Stimulated activated effector memory CD8-positive, alpha-beta T cell treated with anti-CD3 and anti-CD28 coated beads, Interleukin-12 subunit alpha, Interleukin-12 subunit beta, amount 100 ng/mL, for 72 hours (primary cell): Measurements from ENCODE around the gene NDUFAF3.

ENCODE experiments used
- ATAC-seq: fragments of 150-1000 bp; cut with Tn5 transposase; 2 replicates; pipeline ENCODE4 v1.10.0; 2021
- DNase-seq, 2 donors: peaks; one replicate each; pipeline ENCODE4 v3.0.0; 2021 to 2022; ENCODE audit warnings: low spot score in 2 of 2
- H3K27ac Mint-ChIP-seq: one replicate; pipeline ENCODE4 v1.8.0; 2022; ENCODE audit warnings: mild to moderate bottlenecking, mixed read lengths
- H3K36me3 Mint-ChIP-seq: one replicate; pipeline ENCODE4 v1.8.0; 2022; ENCODE audit warnings: mild to moderate bottlenecking, mixed read lengths
- H3K4me1 Mint-ChIP-seq: one replicate; pipeline ENCODE4 v1.8.0; 2022; ENCODE audit warnings: mixed read lengths
- H3K4me3 Mint-ChIP-seq: one replicate; pipeline ENCODE4 v1.8.0; 2022; ENCODE audit warnings: mild to moderate bottlenecking, mixed read lengths
- H3K9me3 Mint-ChIP-seq: one replicate; pipeline ENCODE4 v1.8.0; 2022; ENCODE audit warnings: mixed read lengths

Gene NDUFAF3

DNA sequence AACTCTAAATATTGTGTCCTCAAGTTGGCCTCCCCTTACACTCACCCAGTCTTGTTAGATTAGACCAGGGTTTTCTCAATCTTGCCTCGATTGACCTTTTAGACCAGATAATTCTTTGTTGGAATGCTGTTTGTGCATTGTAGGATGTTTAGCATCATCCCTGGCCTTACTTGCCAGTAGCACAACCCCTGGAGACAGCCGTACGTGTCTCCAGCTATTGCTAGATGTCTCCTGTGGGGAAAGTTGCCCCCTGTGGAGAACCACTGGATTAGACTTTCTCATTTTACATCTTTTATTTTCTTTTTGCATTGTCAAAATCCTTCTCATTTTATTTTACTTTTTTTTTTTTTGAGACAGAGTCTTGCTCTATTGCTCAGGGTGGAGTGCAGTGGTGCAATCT lies 12.5 kb upstream of the NDUFAF3 start:
- H3K4me3 Mint-ChIP-seq: peak overlapping the region; percentile 100
- no peaks in the 10 kb centered on the region for H3K9me3 Mint-ChIP-seq
- peaks cover 50% of the 10 kb centered on the region for H3K4me1 Mint-ChIP-seq
- H3K27ac Mint-ChIP-seq: peak overlapping the region; percentile 100
- DNase-seq: no peak
- peaks cover 72% of the 10 kb centered on the region for H3K36me3 Mint-ChIP-seq
- ATAC-seq: no peak

DNA sequence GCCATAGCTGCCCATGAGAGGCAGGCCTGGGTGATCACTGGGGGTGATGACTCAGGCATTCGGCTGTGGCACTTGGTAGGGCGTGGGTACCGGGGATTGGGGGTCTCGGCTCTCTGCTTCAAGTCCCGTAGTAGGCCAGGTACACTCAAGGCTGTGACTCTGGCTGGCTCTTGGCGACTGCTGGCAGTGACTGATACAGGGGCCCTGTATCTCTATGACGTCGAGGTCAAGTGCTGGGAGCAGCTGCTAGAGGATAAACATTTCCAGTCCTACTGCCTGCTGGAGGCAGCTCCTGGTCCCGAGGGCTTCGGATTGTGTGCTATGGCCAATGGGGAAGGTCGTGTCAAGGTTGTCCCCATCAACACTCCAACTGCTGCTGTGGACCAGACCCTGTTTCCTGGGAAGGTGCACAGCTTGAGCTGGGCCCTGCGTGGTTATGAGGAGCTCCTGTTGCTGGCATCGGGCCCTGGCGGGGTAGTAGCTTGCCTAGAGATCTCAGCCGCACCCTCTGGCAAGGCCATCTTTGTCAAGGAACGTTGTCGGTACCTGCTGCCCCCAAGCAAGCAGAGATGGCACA lies 9.4 kb upstream of the NDUFAF3 start:
- no peak for ATAC-seq
- Mint-ChIP-seq H3K4me1 (peaks cover 57% of the 10 kb centered on the region), H3K9me3 (no peaks in the 10 kb centered on the region), H3K4me3 (no peak overlapping the region), H3K36me3 (peaks cover 80% of the 10 kb centered on the region), H3K27ac (no peak overlapping the region)
- DNase-seq: no peak

DNA sequence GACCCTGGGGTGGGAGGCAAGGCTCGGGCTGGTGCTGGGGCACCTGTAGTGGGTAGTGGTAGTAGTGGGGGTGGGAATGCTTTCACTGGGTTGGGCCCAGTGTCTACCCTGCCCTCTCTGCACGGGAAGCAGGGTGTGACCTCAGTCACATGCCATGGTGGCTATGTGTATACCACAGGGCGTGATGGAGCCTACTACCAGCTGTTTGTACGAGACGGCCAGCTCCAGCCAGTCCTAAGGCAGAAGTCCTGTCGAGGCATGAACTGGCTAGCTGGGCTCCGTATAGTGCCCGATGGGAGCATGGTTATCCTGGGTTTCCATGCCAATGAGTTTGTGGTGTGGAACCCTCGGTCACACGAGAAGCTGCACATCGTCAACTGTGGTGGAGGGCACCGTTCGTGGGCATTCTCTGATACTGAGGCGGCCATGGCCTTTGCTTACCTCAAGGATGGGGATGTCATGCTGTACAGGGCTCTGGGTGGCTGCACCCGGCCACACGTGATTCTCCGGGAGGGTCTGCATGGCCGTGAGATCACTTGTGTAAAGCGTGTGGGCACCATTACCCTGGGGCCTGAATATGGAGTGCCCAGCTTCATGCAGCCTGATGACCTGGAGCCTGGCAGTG lies 8.7 kb upstream of the NDUFAF3 start:
- DNase-seq (no peak), ATAC-seq (no peak)
- H3K27ac Mint-ChIP-seq: no peak overlapping the region
- H3K4me1 Mint-ChIP-seq: peaks cover 50% of the 10 kb centered on the region
- H3K36me3 Mint-ChIP-seq: peaks cover 73% of the 10 kb centered on the region
- H3K4me3 Mint-ChIP-seq: no peak overlapping the region
- no peaks in the 10 kb centered on the region for H3K9me3 Mint-ChIP-seq

DNA sequence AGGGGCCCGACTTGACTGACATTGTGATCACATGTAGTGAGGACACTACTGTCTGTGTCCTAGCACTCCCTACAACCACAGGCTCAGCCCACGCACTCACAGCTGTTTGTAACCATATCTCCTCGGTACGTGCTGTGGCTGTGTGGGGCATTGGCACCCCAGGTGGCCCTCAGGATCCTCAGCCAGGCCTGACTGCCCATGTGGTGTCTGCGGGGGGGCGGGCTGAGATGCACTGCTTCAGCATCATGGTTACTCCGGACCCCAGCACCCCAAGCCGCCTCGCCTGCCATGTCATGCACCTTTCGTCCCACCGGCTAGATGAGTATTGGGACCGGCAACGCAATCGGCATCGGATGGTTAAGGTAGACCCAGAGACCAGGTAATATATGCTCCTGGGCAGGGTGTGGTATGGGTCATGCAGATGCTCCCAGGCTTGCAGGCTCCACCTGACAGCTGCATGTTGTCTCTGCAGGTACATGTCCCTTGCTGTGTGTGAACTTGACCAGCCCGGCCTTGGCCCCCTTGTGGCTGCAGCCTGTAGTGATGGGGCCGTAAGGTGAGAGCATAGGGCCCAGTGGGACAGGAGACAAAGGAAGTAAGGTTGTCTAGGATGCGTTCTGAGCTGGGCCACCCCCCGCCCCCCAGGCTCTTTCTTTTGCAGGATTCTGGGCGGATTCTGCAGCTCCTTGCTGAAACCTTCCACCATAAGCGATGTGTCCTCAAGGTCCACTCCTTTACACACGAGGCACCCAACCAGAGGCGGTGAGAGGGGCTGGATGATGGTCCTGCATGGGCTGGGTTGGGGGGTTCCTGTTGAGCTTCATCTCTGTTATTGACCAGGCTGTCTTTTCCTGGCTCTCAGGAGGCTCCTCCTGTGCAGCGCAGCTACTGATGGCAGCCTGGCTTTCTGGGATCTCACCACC lies 7.9 kb upstream of the NDUFAF3 start:
- ATAC-seq (peak; percentile 42), DNase-seq (no peak)
- Mint-ChIP-seq H3K4me3 (no peak overlapping the region), H3K36me3 (peaks cover 66% of the 10 kb centered on the region), H3K9me3 (no peaks in the 10 kb centered on the region), H3K27ac (peak overlapping the region; percentile 20), H3K4me1 (peaks cover 42% of the 10 kb centered on the region)

DNA sequence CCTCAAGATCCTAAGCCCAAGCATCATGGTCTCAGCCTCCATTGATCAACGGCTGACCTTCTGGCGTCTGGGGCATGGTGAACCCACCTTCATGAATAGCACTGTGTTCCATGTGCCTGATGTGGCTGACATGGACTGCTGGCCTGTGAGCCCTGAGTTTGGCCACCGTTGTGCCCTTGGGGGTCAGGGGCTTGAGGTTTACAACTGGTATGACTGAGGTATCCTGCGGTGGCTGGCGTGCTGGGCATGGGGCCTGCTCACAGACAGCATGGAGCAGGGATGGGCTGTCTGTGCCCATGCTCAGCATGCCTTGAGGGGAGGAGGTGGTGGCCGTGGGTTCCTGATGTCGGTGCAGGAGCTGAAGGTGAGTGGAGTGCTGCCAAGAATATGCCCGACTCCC lies 6.8 kb upstream of the NDUFAF3 start:
- peak overlapping the region; percentile 20 for H3K27ac Mint-ChIP-seq
- no peaks in the 10 kb centered on the region for H3K9me3 Mint-ChIP-seq
- no peak for DNase-seq
- H3K4me1 Mint-ChIP-seq: peaks cover 36% of the 10 kb centered on the region
- H3K36me3 Mint-ChIP-seq: peaks cover 56% of the 10 kb centered on the region
- ATAC-seq: no peak
- H3K4me3 Mint-ChIP-seq: no peak overlapping the region

DNA sequence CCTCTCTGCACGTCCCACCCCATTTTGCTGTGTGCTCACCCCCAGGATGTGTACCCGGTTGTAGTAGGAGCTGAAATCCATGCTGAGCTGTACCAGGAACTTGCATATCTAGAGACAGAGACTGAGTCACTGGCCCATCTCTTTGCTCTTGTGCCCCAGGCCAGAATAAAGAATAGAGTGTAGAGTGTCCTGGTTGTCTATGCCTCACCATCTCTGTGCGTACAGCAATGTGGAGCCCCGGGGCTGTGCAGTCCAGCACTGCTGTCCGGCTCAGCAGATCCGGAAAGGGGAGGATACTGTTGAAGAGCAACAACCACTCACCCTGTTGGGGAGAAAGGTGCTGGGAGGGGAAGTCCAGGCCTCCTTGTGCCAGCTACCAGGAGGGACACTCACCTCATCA lies 6.2 kb upstream of the NDUFAF3 start:
- H3K9me3 Mint-ChIP-seq: no peaks in the 10 kb centered on the region
- H3K4me1 Mint-ChIP-seq: peaks cover 36% of the 10 kb centered on the region
- DNase-seq (no peak), ATAC-seq (no peak)
- H3K4me3 Mint-ChIP-seq: no peak overlapping the region
- peak overlapping the region; percentile 52 for H3K27ac Mint-ChIP-seq
- H3K36me3 Mint-ChIP-seq: peaks cover 55% of the 10 kb centered on the region

DNA sequence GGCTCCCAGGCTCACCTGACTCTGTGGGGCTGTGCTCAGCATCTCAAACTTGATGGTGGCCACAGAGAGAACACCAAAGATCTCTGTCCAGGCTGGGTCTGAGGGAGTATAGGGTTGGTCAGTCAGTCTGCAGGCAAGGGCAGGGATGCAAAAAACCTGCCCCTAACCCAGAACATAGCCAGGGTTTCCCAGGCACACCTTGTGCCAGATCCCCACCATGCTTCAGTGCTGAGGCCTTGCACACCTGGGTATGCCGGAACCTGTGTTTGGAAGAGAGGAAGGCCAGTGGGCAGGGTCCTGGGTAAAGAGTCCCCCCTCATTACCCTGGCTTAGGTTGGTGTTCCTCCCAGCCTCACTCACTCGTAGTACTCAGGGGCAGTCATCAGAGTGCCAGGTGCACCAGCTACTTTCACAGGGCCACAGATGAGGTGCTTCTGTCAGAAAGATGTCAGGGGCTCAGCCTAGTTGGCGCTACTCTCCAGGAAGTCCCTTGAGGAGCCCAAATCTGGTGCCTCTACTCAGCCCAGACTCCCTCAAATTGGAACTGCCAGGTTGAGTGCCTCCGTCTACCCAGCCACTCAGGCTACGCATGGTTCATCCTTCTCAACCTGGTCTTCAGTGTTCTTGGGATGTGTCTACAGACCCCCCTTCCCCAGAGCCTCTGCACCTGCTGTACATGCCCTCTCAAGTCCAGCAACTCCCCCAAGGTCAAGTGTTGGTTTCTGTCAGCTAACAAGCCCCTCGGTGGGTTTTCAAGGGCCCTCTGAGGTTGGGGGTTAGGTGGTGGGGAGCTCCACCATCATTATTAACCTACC lies 5.3 kb upstream of the NDUFAF3 start:
- no peak for ATAC-seq
- Mint-ChIP-seq H3K27ac (peak overlapping the region; percentile 52), H3K4me1 (peaks cover 40% of the 10 kb centered on the region), H3K4me3 (peak overlapping the region; percentile 95), H3K9me3 (no peaks in the 10 kb centered on the region), H3K36me3 (peaks cover 52% of the 10 kb centered on the region)
- DNase-seq: no peak

DNA sequence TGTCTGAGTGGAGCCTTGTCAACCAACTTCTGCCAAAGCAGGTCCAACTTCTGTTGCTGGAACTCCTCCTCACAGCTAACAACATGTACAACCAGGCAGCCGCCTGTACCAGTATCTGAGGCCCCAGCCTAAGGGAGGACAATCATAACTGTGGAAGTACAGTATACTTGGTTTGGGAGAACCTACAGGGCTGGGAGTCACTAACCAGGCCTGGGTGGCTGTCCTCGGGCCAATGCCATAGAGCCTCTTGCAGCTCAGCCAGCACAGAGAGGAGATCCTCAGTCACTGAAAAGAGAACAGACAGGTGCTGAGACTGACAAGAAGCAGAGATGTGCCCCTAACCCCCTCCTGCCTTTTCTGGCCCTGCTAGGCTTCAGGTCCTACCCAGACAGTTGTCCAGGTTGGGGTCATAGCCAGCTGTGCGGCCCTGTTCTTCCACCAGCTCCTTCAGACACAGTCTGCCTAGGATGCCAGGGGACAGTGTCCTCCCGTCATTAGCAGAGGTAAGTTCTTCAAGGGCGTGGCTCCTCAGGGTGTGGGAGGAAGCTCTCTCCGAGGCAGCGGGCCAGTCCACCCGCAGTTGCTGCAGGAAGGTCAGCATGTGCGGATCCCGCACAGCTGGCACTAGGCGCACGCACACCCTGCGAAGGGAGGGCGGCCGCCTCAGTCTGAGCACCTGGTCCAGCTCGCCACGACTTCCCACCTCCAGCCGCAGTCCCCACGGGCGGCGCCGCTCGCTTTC lies 4.5 kb upstream of the NDUFAF3 start:
- ATAC-seq (no peak), DNase-seq (no peak)
- H3K4me1 Mint-ChIP-seq: peaks cover 34% of the 10 kb centered on the region
- peaks cover 51% of the 10 kb centered on the region for H3K36me3 Mint-ChIP-seq
- H3K4me3 Mint-ChIP-seq: peak overlapping the region; percentile 95
- H3K9me3 Mint-ChIP-seq: no peaks in the 10 kb centered on the region
- H3K27ac Mint-ChIP-seq: peak overlapping the region; percentile 85

DNA sequence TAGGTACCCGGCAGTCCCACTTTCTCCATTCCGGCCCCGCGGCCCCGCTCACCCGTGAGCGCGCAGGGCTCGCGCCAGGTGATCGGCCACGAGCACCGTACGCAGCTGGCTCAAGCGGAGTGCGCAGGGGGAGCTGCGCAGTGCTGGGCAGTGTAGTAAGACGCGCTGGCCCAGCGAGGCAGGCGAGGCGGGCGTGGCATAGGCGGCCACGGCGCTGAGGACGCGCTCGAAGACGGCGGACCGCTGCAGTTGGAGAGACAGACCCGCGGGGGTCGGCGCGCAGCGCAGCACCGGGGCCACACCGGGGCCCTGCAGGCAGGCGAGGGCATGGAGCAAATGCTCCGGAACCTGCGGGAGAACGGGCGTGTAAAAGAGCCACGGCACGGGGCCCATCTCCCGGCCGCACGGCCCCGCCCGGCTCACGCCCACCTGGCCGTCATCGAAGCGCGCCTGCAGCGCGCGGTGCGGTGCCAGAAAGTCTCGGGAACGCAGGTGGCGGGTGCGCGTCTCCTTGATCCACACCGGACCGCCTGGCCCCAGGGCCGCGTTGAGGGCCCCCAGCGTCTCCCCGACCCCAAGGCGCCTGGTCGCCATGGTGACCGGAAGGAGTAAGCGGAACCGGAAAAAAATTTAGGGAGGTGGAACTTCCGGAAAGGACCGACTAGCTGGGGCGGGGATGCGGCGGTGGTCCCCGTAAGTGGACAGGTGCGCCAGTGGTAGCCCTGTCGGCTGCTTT lies 3.8 kb upstream of the NDUFAF3 start, which contains the start of gene DALRD3:
DALRD3 (minus strand) TSS at position 610 of the 736 bp plus-strand sequence; CDS start at position 594, 16 bp downstream.
- Mint-ChIP-seq H3K4me3 (peak within 1 kb of the TSS; percentile 95), H3K36me3 (peaks cover 51% of the 10 kb centered on the region), H3K4me1 (peaks cover 35% of the 10 kb centered on the region), H3K9me3 (no peaks in the 10 kb centered on the region), H3K27ac (peak within 1 kb of the TSS; percentile 85)
- DNase-seq (peak; percentile 61 to 88), ATAC-seq (peak; percentile 29)

DNA sequence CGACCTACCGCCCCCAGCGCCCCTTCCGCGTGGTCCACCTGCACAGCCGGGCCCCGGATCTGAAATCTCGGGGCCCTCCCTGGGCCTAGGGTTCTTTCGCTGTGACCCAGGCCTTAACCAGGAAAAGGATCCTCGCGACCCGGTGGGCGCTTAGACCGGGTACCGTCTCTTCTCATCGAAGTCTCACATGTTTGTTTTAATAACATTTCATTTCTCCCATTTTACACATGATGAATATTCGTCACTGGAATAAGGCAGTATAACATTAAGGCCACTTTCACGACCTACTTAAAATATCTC lies 3.3 kb upstream of the NDUFAF3 start:
- Mint-ChIP-seq H3K4me1 (peaks cover 38% of the 10 kb centered on the region), H3K36me3 (peaks cover 55% of the 10 kb centered on the region)
- no peak for ATAC-seq

DNA sequence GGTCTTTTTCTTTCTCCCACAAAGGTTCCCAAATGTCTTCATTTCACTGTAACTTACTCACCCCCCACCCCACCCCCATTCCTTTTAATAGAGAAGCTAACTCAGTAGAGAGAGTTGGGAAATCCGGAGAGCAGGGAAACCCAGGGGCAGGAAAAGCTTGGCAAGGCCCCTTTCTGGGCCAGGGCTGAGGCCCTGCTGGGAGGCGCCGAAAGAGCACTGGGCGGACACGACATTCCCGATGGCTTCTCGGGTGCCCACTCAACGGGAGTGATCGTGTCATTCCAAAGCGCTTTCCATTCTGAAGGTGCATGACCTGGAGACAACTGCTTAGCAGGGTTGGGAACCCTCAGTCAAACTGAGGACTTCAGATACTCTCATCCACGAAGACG lies 2.0 kb upstream of the NDUFAF3 start:
- DNase-seq (no peak), ATAC-seq (no peak)
- Mint-ChIP-seq H3K27ac (peak overlapping the region; percentile 98), H3K4me3 (peak overlapping the region; percentile 95), H3K36me3 (peaks cover 55% of the 10 kb centered on the region), H3K9me3 (no peaks in the 10 kb centered on the region), H3K4me1 (peaks cover 44% of the 10 kb centered on the region)

More for the DNA sequence above, 3.3 kb upstream of the NDUFAF3 start:
- Mint-ChIP-seq H3K27ac (peak overlapping the region; percentile 85), H3K4me3 (peak overlapping the region; percentile 95), H3K9me3 (no peaks in the 10 kb centered on the region)
- DNase-seq: no peak

DNA sequence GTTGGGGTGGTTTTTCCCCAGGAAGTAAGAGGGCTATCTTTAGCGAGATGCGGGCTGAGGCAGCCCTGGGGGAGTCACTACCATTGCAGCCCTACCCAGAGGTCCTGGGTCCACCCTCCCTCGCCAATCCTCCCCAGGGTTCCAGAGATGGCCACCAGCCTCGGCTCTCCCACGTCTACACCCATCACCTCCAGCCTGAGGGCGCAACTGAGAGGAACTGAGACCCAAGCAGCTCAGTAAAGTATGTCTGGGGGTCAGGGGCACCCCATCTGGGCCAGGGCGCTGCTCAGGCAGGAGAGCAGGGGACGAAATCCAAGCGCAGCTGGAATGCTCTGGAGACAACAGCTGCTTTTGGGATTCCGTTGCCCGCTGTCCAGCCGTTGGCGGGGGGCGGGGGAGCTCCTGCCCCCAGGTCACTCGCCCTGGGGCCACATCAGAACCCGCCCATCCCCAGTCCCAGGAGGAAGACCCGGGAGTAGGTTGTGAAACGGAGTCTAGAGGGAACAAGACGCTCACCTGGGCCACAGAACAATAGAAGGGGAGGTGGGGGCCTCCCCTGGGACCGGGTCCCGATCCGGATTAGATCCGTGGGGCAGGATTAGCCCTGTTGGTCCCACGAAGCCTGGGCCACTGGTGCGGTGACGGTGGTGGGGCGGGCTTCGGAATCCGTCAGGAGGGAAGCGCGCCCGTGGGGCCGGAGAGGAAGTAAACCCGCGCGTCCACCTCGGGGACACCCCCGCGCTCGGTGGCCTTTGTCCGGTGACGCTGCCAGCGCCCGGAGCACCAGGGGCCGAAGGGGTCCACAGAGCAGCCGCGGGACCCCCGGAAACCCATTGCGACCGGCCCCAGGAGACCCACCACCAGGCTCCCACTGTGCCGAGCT lies 1.4 kb upstream of the NDUFAF3 start:
- H3K36me3 Mint-ChIP-seq: peaks cover 55% of the 10 kb centered on the region
- peak overlapping the region; percentile 98 for H3K27ac Mint-ChIP-seq
- H3K9me3 Mint-ChIP-seq: no peaks in the 10 kb centered on the region
- no peak for ATAC-seq
- DNase-seq: peak in 1 of 2 donors; percentile 72
- H3K4me1 Mint-ChIP-seq: peaks cover 45% of the 10 kb centered on the region
- peak overlapping the region; percentile 95 for H3K4me3 Mint-ChIP-seq

DNA sequence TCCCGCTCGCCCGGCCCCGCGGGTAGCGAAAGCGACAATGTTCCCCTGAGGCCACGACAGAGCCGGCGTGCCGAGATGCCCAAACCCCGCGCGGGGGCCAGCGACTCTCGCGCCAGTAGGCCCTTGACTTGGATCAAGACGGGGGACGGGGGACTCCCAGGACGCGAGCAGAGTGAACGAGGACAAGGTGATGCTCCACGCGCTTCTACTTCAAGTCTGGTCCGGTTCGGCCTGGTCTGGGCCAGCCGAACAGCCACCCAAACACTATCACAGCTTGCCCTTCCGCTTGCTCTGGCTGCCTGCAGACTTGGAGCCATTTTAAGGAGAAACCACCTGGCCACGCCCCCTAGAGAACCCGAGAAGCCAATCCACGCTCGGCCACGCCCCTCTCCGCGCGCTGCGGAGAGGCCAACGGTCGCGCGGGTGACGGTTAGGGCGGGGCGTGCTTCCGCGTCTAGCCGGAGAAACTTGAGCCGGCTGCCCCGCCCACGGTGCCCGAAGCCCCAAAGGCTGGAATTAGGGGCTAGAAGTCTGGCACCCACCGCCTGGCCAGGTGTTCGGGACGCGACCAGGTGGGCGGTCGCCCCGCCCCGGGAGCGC lies 608 bp upstream of the NDUFAF3 start:
- peak; percentile 78 for ATAC-seq
- Mint-ChIP-seq H3K4me1 (peaks cover 51% of the 10 kb centered on the region), H3K4me3 (peak overlapping the region; percentile 95), H3K27ac (peak overlapping the region; percentile 98), H3K9me3 (no peaks in the 10 kb centered on the region), H3K36me3 (peaks cover 58% of the 10 kb centered on the region)
- DNase-seq: peak; percentile 96 to 99
